WI38 (cell line): Measurements from ENCODE around the gene ZNF330.

ENCODE experiments used
- H3K4me3 ChIP-seq: 2 replicates; pipeline ENCODE4 v1.5.1; 2011; ENCODE audit warnings: low read depth, mild to moderate bottlenecking, control low read depth, low read length
- TF ChIP-seq, protein P1 (sequence below): IDR thresholded peaks from 2 replicates; pipeline ENCODE4 v1.5.1; 2012; ENCODE audit warnings: low read depth, mild to moderate bottlenecking, control low read depth, low read length

ZNF330 gene

DNA sequence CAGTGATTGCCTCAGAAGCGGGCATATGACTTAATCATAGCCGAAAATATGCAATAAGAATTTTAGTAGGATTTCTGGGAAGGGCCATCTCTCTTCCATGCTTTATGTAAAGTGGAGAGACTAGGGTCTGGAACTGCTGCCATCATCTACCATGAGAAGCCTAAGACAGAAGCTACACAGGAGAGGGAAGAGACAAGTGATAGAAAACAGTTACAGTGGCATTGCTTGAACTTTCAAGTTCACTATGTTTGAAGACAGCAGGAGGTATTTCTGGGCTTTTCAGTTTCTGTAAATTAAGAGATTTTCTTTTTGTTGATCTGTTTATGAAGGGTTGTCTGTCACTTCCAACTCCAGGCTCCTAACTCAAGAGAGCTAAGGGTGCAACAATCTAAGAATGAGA, 62.5 kb downstream of the ZNF330 start:
- TF ChIP-seq, protein P1, sequence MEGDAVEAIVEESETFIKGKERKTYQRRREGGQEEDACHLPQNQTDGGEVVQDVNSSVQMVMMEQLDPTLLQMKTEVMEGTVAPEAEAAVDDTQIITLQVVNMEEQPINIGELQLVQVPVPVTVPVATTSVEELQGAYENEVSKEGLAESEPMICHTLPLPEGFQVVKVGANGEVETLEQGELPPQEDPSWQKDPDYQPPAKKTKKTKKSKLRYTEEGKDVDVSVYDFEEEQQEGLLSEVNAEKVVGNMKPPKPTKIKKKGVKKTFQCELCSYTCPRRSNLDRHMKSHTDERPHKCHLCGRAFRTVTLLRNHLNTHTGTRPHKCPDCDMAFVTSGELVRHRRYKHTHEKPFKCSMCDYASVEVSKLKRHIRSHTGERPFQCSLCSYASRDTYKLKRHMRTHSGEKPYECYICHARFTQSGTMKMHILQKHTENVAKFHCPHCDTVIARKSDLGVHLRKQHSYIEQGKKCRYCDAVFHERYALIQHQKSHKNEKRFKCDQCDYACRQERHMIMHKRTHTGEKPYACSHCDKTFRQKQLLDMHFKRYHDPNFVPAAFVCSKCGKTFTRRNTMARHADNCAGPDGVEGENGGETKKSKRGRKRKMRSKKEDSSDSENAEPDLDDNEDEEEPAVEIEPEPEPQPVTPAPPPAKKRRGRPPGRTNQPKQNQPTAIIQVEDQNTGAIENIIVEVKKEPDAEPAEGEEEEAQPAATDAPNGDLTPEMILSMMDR = no peak
- no peak overlapping the region for H3K4me3 ChIP-seq

DNA sequence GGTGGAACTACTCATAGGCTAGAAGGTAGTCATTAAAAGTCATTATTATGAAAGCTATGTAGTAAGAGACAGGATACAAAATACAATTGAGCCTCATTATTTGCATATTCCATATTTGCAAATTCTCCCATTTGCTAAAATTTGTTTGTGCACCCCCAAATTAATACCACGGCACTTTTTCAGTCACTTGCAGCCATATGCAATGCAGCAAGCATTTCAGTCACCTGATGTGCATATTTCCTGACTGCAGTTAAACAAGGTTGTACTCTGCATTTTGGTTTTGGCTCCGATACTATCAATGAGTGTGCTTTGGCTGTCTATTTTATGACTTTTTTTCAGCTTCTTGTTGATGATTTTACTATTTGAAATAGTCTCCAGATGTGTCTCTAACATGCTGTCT, 62.9 kb downstream of the ZNF330 start:
- TF ChIP-seq, protein P1 = no peak
- no peak overlapping the region for H3K4me3 ChIP-seq
